ENCODE data around the gene SLCO1A2.

DNA sequence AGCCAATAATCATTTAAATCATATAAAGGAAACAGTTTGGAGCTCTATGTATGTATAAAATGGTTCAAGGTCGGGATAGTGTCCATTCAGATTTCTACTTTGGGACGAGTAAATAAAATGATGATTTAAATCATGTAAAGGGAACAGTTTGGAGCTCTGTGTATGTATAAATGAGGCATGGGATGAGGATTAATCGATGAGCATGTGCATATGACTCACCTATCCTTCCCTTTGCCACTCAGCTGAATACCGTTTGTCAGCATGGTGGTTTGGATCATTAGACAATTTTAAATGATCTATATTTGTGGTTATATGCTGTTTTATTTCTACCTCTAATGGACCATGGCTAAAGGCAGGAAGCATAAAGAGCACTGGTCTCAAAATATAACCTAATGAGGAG is 7.1 kb upstream of the SLCO1A2 start:
- TF ChIP-seq KLF10 (tag by site-specific recombination; IDR thresholded peaks at IDR 0.05), result no peak
- TF ChIP-seq CTCF (tag by site-specific recombination; IDR thresholded peaks at IDR 0.05), result no peak
- TF ChIP-seq ZNF785 (tag by site-specific recombination; IDR thresholded peaks at IDR 0.05), result no peak
- no peak for TF ChIP-seq ZNF449 (tag by site-specific recombination; IDR thresholded peaks at IDR 0.05)
- TF ChIP-seq ZNF274 (IDR thresholded peaks at IDR 0.05; ENCODE audit: low read length), result no peak
- TF ChIP-seq ZNF274 (tag by site-specific recombination; IDR thresholded peaks at IDR 0.05; ENCODE audit: borderline replicate concordance), result no peak
- no peak for TF ChIP-seq REST (tag by site-specific recombination; IDR thresholded peaks at IDR 0.05)
- TF ChIP-seq MZF1 (tag by site-specific recombination; IDR thresholded peaks at IDR 0.05; ENCODE audit: borderline replicate concordance), result no peak
- TF ChIP-seq, protein P1, sequence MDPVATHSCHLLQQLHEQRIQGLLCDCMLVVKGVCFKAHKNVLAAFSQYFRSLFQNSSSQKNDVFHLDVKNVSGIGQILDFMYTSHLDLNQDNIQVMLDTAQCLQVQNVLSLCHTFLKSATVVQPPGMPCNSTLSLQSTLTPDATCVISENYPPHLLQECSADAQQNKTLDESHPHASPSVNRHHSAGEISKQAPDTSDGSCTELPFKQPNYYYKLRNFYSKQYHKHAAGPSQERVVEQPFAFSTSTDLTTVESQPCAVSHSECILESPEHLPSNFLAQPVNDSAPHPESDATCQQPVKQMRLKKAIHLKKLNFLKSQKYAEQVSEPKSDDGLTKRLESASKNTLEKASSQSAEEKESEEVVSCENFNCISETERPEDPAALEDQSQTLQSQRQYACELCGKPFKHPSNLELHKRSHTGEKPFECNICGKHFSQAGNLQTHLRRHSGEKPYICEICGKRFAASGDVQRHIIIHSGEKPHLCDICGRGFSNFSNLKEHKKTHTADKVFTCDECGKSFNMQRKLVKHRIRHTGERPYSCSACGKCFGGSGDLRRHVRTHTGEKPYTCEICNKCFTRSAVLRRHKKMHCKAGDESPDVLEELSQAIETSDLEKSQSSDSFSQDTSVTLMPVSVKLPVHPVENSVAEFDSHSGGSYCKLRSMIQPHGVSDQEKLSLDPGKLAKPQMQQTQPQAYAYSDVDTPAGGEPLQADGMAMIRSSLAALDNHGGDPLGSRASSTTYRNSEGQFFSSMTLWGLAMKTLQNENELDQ (tag by site-specific recombination; IDR thresholded peaks at IDR 0.05; ENCODE audit: low read depth), result no peak
- TF ChIP-seq, protein P2, sequence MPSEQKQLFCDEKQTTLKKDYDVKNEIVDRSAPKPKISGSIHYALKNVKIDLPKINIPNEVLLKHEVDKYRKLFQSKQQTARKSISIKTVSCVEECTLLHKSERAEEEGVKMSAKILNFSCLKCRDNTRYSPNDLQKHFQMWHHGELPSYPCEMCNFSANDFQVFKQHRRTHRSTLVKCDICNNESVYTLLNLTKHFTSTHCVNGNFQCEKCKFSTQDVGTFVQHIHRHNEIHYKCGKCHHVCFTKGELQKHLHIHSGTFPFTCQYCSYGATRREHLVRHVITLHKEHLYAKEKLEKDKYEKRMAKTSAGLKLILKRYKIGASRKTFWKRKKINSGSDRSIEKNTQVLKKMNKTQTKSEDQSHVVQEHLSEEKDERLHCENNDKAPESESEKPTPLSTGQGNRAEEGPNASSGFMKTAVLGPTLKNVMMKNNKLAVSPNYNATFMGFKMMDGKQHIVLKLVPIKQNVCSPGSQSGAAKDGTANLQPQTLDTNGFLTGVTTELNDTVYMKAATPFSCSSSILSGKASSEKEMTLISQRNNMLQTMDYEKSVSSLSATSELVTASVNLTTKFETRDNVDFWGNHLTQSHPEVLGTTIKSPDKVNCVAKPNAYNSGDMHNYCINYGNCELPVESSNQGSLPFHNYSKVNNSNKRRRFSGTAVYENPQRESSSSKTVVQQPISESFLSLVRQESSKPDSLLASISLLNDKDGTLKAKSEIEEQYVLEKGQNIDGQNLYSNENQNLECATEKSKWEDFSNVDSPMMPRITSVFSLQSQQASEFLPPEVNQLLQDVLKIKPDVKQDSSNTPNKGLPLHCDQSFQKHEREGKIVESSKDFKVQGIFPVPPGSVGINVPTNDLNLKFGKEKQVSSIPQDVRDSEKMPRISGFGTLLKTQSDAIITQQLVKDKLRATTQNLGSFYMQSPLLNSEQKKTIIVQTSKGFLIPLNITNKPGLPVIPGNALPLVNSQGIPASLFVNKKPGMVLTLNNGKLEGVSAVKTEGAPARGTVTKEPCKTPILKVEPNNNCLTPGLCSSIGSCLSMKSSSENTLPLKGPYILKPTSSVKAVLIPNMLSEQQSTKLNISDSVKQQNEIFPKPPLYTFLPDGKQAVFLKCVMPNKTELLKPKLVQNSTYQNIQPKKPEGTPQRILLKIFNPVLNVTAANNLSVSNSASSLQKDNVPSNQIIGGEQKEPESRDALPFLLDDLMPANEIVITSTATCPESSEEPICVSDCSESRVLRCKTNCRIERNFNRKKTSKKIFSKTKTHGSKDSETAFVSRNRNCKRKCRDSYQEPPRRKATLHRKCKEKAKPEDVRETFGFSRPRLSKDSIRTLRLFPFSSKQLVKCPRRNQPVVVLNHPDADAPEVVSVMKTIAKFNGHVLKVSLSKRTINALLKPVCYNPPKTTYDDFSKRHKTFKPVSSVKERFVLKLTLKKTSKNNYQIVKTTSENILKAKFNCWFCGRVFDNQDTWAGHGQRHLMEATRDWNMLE (tag by site-specific recombination; conservative IDR thresholded peaks at IDR 0.05; ENCODE audit: low read depth), result no peak

All from HEK293 (cell line).